ENCODE results near the gene PRR13.

PRR13 gene

DNA sequence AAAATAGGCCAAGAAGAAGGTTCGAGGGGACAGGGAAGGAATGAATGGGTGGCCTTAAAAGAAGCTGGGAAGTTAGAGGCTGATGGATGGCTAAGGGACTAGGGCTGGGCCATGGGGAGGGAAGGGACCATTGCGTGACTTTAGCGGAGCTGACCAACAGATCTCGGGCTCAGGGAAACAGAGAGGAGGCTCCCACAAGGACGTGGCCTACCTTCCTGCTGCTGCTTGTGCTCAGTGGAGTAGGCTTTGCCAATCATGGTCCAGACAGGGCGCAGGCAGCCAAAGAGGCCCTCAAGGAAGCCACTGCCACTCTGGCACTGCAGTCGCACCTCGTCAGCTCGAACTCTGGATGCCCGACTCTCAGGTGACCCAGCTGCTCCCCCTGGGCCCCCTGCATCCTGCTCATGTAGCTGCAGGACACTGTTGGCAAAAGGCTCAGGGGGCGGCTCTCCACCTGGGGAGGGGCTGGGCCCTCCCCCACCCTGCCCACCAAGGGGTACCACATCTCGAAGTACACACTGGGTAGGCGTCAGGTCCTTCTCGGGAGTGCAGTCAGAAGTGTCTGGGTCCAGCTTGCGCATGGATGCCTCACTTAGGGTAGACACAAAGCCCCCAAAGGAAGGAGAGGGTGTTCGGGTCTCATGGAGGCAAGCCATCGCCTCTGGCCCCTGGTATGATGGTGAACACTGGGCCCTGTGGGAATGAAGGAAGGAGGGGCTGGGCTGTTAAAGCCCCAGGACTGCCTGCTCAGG lies 45.4 kb downstream of the PRR13 start:
- FAIRE-seq, result no peak
- DNase-seq (ENCODE audit: extremely low spot score, insufficient read length, low read depth), result no peak

DNA sequence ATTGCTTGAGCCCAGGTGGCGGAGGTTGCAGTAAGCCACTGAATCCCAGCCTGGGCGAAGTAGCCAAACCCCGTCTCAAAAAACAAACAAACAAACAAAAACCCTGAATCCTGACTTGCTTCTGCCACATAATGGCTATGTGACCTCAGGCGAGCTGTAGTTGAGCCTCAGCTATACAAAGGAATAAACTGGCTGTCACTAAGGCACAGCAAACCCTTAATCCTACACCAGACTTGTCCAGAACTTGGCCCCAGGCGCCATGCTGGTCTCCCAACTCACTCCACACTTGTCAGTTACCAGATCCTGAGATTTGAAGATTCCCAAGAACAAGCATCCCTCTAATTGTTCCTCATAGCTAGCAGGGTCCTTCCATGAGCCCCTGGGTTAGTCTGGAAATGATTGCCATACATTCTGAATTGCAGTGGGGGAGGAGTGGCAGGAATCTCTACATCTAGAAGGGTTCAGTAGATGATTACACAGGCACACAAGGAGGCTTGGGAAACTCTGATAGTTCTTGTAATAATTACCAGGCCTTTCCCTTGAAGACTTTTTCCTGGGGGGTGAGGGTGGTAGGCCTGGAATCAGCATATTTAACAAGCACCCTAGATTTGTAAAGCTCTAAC lies 47.8 kb downstream of the PRR13 start:
- FAIRE-seq (no peak), DNase-seq (ENCODE audit: extremely low spot score, insufficient read length, low read depth) (no peak)

DNA sequence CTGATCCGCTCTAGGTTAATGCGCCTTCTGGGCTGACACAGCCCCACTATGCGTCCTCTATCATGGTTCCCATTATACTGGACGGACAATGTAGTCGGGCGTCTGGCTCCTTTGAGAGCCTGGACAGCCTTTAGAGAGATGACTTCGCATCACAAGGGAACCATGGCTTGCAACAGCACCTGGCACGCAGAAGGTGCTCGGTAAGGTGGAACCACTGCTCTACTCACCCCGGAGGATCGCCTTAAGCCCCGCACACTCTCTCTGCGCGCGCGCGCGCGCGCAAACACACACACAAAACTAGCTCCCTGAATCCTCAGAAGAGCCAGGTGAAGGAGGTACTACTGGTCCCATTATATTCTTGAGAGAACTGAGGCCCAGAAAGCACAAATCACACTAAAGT lies 50.7 kb downstream of the PRR13 start:
- no peak for FAIRE-seq
- no peak for DNase-seq (ENCODE audit: extremely low spot score, insufficient read length, low read depth)

DNA sequence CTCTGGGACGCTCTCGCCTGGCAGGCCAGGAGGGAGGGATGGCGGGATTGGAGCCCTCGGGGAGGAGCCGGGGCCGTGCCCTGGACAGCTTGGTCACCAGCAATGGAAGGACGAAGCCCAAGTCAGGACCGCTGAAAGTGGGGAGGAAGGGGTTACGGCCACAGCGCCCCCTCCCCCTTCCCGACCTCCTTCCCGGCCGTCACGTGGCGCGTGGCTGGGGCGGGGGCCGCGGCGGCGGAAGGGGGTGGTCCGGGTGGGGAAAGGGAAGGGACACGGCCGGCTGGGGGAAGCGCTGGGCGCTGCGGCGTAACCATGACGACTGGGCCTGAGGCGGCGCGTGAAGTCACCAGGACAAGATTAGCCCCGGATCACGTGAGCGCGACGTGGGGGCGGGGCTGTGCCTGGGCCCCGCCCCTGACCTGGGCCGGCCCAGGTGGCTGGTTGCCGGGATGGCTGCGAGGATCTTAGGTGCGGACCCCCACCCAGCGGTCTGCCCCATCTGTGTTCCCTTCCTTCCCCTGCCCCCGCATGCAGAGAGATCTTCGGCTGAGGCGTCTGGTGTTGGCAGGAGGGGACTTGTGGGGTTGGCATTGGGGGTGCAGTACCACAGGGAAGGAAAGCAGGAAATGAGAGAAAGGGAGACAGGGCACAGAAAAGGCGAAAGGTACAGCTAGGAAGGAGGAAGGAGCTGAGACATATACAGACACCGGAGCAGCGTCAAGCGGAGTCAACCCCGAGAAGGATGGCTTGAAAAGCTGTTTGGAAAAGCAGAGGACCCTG lies 51.5 kb downstream of the PRR13 start:
- FAIRE-seq, result peak; percentile 90
- DNase-seq (ENCODE audit: extremely low spot score, insufficient read length, low read depth), result peak; percentile 81

DNA sequence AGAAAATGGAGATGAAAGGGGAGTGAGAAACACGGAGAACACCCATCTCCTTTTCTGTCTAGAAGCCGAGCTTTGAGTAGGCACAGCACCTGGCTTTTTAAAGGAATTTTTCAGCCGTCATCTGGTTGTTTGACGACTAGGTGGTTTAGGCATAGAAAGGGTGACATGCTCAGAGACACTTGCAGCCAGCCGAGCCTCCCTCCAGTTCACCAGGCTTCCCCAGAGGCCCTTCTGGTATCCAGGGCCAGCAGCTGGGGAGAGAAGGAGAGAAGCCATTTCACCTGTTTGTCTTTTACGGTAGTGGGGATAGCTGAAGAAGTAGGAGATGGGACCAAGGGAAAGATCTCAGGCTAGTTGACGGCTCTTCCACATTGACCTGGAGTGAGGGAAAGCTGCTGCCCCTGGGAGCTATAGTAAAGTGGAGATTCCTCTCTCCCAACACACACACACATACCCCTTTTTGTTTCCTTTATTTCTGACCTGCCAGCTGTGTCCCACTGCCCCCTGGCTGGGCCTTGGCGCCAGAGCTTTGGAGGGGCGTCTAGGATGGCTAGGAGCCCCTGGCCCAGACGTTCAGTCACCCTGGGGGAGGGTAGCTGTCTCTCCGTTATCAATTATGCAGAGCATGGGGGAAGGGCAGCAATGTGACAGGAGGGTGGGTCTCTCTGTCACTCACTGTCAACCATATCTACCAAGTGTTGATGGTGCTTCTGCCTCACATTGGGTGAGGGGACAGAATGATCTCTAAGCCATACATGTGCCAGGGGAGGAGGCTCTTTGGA lies 52.3 kb downstream of the PRR13 start:
- DNase-seq (ENCODE audit: extremely low spot score, insufficient read length, low read depth), result no peak
- no peak for FAIRE-seq

Data from GM18507 (cell line).